ENCODE results near the gene SYK.
A peak's percentile ranks its signal among the peaks of the same experiment; 100 is the strongest.

Gene SYK

DNA sequence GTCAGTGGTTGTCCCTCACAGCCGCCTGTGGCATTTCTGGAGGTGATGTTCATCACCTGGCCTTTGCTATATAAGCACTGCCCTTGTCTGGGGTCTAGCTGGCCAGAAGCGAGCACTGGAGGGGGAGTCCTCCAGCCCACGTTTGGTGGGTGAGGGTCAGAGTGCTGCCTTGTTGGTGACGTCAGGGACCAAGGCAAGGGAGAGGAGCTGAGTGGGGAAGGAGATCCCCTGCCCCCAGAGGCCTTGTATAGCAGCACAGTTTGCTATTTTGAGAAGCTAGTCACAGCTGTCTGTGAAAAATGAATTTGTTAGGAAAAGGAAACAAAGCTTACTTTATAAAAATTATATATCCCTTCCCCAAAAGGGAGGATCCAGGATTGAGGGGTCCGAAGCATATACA, 49.8 kb downstream of the SYK start:
- DNase-seq (ENCODE audit: low spot score): no peak

DNA sequence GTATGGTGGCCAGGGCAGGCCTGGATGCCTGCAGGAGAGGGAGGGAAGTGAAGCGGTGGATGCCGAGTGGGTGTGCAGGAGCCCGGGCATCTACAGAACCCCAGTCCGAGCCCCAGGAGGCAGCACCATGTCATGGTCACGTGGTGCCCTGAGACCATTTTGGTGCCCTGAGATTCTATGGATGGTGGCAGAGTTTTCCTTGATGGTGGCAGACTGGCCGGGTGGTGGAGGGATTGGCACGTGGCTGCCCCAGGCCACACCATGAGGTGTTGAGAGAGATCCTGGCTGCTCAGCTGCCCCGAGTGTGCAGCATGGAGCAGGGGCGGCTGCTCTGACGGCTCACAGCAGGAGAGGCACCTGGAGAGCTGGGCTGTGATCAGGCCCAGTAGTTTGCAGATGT, 52.3 kb downstream of the SYK start:
- no peak for DNase-seq (ENCODE audit: low spot score)

DNA sequence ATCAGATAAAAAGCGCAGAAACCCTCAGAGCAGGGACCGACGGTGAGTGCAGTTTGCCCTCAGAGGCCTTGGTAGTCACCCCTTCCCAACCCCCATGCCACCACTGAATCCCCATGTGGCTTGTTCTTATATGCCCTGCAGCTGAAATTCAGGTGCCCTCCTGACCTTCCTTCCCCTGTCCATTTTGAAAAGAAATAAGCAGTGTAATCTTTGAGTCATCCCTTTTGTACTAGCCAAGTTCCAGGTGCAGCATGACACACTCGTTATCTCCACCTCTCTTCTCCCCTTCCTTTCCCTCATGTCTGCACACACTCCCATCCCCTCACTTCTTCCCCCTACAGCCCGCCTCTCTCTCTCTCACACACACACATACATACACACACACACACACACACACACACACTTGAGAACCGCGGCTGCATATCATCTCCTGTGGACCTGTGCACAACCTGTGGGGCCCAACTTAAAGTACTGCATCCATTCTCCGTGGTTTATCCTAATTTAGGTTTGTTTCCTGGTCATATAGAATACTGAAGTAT, 53.1 kb downstream of the SYK start:
- DNase-seq (ENCODE audit: low spot score): no peak

DNA sequence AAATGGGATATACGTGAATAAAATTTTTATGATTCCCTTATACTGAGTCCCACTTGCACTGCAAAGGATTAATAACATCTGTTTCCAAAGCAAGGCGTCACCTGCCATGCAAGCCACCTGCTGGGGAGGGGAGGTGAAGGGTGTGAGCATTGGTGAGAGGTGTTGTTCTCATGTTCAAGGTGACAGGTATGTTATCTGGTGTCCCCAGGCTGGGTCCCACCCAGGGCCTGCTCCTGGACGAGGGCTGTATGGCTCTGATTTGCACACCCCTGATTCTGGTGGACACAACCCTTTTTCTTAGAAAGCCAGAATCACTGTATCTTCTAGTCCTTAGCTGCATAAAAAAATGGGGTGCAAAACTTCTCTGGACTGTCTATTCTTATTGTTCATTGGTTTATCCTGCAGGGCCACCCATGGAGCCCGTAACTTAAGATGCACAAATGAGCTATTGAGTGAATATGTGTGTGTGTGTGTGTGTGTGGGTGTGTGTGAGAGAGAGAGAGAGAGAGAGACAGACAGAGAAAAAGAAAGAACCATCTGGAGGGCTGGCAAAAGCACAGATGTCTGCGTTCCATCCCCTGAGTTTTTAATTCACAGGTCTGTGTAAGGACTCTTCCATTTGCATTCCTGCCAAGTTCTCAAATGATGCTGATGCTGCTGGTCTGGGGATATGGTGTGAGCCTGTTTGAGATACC, 53.7 kb downstream of the SYK start:
- no peak for DNase-seq (ENCODE audit: low spot score)

DNA sequence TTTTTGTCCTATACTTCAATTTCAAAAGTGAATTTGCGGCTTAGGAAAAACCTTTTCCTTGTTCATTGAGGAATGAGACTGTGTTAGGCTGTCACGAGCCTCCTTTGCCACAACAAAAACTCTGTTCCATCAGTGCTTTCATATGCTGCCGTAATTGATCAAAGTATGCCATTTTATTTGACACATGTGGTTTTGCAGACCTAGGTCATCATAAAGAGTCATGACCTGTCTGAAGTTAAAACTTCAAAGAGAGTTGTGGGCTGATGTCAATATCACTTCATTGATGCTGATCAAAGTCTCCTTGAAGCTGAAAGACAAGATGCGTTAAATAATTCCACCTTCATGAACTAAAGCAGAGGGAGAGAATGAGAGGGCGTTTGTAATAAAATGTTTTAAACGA, 55.5 kb downstream of the SYK start:
- DNase-seq (ENCODE audit: low spot score): no peak

DNA sequence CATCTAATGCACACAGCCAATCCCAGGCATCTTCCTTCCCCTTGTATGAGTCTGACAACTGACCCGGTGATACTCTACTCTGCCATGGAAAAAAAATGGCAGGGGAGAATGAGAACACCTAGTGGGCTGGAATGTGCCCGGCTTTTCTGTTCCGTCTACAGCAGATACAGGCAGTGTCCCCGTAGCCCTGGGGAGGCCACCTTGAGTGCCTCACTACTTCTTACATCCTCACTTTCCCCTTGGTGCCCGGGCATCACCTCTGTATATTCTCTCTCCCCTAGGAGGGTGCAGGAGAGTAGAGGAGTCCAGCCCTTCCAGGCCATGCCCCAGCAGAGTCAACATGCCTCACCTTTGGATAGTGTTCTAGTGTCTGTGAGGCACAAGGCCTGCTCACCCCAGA, 56.2 kb downstream of the SYK start:
- DNase-seq (ENCODE audit: low spot score): no peak

DNA sequence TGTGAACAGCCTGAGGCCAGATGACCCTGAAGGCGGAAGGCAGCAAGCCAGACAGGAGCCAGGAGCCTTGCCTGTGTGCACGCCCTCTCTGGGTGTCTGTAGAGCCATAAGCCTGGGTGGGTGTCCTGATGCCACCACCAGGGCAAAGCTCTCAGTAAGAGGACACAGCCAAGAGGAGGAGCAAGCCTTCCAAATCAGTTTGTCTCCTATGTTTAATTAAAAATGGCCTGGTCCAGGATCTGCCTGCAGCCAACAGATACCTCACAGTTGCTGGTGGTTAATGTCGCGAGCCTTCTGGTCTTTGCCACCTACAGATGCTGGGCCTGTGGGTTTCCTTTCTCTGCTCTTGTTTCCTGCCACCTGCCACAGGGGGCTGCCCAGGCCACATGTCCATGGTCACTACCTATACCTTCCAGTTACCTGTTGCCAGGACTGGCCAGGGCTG, 56.9 kb downstream of the SYK start:
- DNase-seq (ENCODE audit: low spot score): no peak

DNA sequence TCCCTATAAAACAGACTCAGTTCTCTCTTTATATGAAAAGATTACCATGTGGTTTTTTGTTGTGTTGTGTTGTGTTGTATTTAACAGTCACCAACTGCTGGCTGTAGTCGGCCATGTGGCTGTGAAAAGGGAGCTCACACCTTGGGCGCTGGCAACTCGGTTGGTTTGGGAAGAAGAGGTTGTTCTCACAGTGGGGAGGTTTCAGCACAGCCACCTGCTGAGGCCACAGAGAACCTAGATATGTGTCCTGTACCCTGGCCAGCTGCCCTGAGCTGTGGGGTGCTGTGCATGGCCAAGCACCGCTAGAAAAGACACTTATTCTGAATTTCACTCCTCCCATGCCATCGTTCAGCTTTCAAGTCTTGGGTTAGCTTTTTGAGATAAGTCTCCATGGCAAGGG, 58.8 kb downstream of the SYK start:
- DNase-seq (ENCODE audit: low spot score): no peak

DNA sequence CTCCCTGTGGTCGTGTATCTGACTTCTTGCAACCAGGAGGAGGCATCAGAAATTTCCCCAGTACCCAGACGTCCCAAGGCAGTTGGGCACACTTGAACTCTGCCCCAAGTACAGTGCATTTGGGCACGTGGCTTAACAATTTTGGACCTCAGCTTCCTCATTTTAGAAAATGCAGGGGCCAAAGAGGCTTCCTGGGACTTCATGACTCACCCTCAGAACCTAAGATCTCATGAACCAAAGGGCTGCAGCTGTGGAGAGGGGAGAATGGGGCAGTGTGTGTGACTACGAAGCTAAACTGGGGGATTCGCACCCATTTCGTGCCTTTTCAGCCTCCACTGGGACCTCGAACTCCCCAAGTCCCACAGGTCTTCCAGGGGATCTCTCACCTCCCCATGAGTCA, 59.2 kb downstream of the SYK start:
- DNase-seq (ENCODE audit: low spot score): no peak

DNA sequence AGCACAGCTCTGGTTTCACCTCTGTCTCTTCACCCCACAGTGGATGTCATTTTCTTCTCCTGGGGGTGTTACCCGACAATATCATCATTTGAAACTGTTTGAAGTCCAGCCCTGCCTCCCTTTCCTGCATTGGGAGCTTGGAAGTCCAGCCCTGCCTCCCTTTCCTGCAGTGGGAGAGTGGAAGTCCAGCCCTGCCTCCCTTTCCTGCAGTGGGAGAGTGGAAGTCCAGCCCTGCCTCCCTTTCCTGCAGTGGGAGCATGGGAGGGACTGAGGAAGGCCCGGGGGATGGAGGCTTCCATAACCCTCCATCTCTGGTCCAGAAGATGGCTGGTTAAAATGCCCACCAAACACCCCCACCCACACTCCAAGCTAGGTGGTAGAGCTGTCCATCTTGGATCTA, 59.8 kb downstream of the SYK start:
- no peak for DNase-seq (ENCODE audit: low spot score)

DNA sequence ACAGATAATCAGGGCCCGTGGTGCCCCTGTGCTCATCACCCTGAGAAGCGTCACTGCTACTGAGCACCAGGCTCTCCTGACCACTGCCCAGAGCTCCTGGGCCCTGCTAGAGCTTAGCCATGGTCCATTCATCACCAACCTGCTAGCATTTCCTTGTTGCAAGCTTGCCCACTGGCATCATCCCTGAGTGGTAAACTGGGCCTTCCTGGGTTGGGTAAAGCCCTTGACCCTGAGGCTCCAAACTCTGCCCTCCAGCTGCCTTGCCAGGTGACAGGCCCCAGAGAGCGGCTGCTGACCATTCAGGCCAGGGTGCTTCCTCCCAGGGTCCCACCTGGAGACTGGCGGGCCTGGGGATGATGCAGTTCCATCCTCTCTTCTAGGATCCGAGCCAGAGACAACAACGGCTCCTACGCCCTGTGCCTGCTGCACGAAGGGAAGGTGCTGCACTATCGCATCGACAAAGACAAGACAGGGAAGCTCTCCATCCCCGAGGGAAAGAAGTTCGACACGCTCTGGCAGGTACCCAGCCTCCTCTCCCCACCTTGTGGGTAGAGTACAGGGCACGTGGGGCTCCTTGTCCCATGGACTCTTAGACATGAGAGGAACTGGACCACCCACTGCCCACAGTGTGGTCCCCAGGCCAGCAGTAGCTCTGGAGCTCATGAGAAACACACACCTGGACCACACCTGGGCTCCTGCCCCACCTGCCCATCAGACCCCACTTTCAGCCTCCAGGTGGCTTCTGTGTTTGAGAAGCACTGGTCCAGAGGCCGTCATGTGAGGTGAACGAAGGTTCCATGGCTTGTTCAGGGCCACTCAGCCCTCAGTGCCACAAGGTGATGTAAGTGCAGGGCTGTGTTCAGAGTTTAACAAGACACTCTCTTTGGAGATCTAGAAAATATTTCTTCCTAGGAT, 60.5 kb downstream of the SYK start:
- DNase-seq (ENCODE audit: low spot score): no peak

DNA sequence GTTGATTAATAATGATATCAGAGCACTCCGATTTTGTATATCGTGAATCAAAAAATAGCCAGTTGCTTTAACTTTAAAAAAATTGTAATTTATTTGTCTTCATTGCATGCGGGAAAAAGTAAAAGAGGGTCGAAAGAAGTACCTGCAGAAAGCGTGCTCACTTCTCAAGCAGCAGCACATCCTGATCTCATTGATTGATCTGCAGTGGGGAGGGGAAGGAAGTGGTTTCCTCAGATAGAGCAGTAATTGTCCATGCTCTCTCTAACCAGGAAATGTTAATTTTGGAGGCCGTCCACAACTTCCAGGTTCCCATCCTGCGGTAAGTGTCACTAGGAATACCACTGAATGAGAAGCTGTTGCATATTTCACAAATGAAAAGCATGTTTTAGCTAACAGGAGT, 63.2 kb downstream of the SYK start:
- DNase-seq (ENCODE audit: low spot score): no peak

DNA sequence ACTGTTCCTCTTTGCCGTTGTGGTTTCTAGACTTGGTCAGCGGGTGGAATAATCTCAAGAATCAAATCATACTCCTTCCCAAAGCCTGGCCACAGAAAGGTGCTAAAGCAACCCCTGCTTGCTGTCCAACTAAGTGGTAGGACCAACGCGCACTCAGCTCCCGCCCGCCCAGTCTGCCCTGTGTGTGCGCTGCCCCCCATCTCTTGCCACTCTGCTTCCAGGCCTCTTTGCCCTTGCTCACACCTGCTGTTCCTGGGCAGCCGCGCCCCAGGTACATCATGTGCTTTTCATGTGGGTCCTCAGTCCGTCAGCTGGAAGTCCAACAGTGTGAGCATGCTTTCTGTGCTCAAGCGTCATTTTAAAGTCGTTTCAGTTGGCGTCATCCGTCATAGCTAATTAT, 65.5 kb downstream of the SYK start:
- DNase-seq (ENCODE audit: low spot score): no peak

DNA sequence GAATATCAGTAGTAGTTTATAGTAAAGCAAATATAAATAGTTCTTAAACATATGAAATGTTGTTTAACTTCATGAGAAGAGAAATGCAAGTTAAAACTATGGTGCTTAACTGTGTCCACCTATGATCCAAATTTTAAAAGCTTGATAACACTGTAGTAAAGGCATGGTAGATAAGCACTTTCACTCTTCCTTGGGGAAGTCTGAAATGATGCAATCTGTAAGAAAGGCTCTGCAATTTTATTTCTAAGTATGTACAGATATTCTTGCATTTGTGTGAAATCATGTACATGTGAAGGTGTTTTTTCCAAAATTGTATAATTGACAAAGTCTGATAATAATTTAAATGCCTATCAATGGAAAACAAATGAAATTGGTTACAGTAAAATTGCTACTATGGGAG, 66.9 kb downstream of the SYK start:
- no peak for DNase-seq (ENCODE audit: low spot score)

DNA sequence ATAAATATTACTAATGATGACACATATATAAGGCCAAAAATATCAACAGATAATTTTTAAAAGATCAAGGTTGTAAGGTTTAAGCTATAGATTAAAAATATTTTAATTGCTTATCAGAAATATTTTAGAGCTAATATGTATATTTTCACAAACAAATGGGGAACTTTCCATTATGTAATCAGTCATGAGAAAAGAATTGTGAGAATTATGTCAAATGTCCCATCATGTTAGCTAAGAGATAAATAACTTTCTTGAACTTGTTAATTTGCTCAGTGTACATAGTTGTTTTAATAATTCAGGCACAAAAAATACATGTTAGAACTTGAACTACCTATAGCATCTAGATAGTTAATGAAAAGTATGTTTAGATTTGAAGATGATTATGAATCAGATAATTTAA, 67.7 kb downstream of the SYK start:
- no peak for DNase-seq (ENCODE audit: low spot score)

DNA sequence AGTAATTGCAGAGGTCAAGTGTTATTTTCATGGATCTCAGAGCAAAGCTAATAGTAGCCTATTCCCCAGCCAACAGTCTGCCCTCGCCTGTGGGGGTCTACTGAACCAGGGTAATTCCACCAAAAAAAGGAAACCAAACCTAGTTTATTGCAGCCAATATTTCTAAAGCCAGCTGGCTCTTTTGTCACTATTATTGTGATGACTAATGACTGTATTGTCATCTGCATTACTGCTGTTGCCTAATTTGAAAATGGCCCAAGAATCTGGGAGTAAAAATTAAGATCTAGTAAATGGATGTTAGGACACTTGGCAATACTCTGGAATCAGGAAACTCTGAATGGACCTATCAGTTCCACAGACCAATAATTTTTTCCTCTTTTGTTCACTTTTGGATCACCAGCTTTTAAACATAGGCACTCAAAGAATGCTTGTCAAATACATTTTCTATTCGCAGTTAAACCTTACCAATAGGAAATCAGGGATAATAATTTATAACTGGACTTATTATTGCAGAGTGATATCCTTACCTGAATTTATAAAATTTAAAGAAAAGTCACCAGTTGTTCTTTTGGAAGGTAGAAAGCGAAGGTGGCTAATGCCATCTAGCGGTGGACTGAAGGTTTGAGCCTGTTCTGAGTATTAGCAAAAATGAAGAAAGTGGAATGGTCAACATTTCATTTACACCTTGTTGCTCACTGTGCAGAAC, 69.2 kb downstream of the SYK start:
- DNase-seq (ENCODE audit: low spot score): peak; percentile 52

DNA sequence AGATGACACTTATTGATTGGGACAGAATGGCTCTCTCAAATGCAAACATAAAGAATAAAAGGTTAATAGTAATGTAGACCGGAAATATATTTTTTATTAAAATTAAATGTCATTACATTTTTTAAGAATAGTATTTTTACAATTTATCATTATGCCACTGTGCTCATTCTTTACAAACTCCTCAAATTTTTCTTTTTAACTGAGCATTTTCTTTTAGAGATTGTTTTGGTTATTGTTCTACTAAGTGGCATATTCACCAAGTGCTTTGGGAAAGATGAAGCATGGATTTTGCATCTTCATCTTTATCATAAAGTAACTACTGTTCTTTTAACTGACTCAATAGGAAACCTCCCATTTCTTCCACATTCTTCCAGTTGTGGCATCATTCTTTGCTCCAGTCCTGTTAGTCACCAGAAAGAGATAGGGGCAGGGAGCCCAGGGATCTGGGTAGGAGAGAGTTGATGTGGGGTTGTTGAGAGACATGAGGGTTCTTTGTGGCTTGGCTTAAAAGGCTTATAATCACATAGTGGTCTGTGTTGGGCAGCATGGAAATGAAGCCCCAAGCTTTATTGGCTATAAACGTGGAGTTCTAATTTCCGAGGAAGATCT, 69.8 kb downstream of the SYK start:
- no peak for DNase-seq (ENCODE audit: low spot score)

DNA sequence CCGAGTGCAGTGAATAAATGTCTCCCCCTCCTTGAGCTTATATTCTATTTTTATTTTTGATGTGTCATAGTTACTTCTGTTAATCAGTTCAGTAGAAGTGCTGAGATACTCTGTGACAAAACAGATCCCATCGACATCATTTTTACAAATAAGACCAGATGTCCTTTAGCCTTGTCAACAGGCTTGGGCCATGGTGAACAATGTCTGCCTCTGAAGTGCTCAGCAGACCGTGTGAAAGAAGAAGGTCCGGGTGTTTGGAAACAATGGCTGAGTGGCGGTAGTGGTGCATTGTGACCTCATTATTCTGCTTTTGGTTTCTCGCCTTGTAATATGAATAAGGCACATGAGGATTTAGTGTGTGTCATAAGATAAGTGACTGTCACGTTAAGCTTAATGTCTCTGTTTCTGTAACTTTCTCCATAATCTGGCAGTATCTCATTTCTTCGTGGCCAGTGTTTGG, 71.2 kb downstream of the SYK start:
- DNase-seq (ENCODE audit: low spot score): no peak

DNA sequence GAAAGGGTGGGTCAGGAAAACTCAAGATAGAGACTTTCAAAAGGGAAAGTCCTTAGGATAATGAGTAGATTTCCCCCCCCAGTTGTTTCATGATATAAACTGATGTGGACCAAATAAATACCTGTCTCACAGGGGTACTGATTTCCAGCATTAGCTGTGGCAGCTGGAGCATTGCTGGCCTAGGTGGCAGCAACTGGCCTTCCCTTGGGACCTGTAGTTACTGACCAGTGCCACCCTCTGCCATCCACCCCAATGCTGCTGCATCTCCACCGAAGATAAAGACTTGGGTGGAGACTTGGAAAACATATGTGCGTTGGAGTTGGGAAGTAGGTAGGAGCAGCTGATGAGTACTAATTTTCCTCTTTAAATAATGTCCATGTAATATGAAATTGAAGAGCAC, 71.8 kb downstream of the SYK start:
- DNase-seq (ENCODE audit: low spot score): no peak

DNA sequence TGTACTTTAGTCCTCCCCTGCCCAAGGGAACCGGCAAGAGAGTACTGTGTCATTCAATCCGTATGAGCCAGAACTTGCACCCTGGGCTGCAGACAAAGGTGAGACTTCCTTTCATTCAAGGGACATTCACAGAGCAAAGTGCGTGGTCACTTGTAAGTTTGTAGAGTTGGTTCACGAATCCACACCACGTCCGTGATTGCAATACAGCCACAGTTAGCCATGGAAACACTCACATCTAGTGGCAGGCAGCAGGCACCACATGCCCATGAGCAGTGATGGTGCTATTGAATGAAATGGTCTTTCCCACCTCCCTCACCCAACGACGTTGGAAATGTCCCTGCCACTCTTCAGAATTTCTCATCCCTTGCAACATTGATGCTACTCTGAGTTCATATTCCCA, 72.6 kb downstream of the SYK start:
- no peak for DNase-seq (ENCODE audit: low spot score)

DNA sequence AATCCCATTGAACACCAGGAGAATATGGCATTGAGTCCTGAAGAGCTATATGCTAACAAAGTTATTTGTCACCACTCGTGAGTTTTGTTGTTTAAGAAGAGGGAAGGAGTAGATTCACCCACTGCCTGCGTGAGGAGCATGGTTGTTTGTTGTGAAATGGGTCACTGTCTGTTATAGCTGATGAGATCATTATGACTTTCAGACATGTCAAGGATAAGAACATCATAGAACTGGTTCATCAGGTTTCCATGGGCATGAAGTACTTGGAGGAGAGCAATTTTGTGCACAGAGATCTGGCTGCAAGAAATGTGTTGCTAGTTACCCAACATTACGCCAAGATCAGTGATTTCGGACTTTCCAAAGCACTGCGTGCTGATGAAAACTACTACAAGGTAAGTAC, 76.9 kb downstream of the SYK start:
- no peak for DNase-seq (ENCODE audit: low spot score)

DNA sequence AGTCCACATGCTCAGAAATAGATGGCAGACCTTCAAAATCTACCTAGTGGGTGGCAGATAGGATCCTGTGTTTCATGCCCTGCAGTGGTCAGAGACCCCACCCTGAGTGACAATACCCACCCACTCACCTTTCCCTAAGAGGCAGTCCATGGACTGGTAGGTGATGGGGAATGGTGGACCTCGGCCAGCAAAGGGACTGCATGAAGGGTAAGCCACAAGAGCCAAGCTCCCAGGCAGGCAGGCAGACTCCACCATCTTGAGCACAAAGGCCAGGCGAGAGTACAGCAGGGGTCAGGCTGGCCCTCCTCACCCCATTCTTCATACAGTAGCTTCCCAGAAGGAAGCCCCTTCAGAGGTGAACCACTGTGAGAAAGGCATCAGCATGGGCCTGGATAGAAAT, 78.4 kb downstream of the SYK start:
- no peak for DNase-seq (ENCODE audit: low spot score)

Data from GM03348 (cell line).